CD4-positive, CD25-positive, alpha-beta regulatory T cell (primary cell): ENCODE measurements around the gene ASXL2. TPM values are rescaled to one million over a fixed set of nuclear protein-coding genes. Genes with fewer than 3 reads are reported as not detected.
A peak's percentile ranks its signal among the peaks of the same experiment; 100 is the strongest.

Experiments
- ATAC-seq, 2 donors: fragments of 150-1000 bp; cut with Tn5 transposase; one replicate each; pipeline ENCODE4 v1.10.0; 2021; ENCODE audit warnings: low read depth in 2 of 2, moderate number of reproducible peaks in 2 of 2, moderate library complexity in 1 of 2
- DNase-seq, 3 donors: peaks; one replicate each; pipeline versions ENCODE4 v3.0.0 to v3.0.0-alpha.2; 2012 to 2022; ENCODE audit warnings: mixed read lengths in 1 of 3
- H3K27ac ChIP-seq: one replicate; pipeline ENCODE4 v1.7.0; 2013; ENCODE audit warnings: mild to moderate bottlenecking, low read length; ENCODE audit not compliant: insufficient read depth, poor library complexity, severe bottlenecking
- H3K27me3 ChIP-seq: one replicate; pipeline ENCODE4 v1.7.0; 2013; ENCODE audit warnings: low read length; ENCODE audit not compliant: control insufficient read depth, insufficient read depth
- H3K36me3 ChIP-seq: one replicate; pipeline ENCODE4 v1.7.0; 2013; ENCODE audit warnings: mild to moderate bottlenecking, low read length, moderate library complexity; ENCODE audit not compliant: control insufficient read depth, insufficient read depth
- H3K4me1 ChIP-seq: 2 replicates; pipeline ENCODE4 v1.7.0; 2013; ENCODE audit warnings: mild to moderate bottlenecking, low read length; ENCODE audit not compliant: insufficient read depth, control insufficient read depth, poor library complexity, severe bottlenecking
- H3K4me3 ChIP-seq: one replicate; pipeline ENCODE4 v1.7.0; 2013; ENCODE audit warnings: low read depth, mild to moderate bottlenecking, low read length, moderate library complexity
- H3K9me3 ChIP-seq, 2 experiments: 1 replicate in 1 of 2; 2 replicates in 1 of 2; pipeline ENCODE4 v1.7.0; 2013; ENCODE audit warnings: low read length in 2 of 2, mild to moderate bottlenecking in 1 of 2, moderate library complexity in 1 of 2; ENCODE audit not compliant: control insufficient read depth in 2 of 2
- H3K27ac Mint-ChIP-seq, 3 donors: one replicate each; pipeline ENCODE4 v1.8.0; 2020 to 2022; ENCODE audit warnings: mild to moderate bottlenecking in 3 of 3, mixed read lengths in 3 of 3, moderate library complexity in 2 of 3
- H3K27me3 Mint-ChIP-seq: one replicate; pipeline ENCODE4 v1.8.0; 2022; ENCODE audit warnings: mild to moderate bottlenecking, mixed read lengths
- H3K36me3 Mint-ChIP-seq: one replicate; pipeline ENCODE4 v1.8.0; 2020; ENCODE audit warnings: mixed read lengths
- H3K4me1 Mint-ChIP-seq, 4 donors: one replicate each; pipeline ENCODE4 v1.8.0; 2020 to 2022; ENCODE audit warnings: mixed read lengths in 4 of 4, mild to moderate bottlenecking in 1 of 4
- H3K4me3 Mint-ChIP-seq, 4 donors: one replicate each; pipeline ENCODE4 v1.8.0; 2020 to 2022; ENCODE audit warnings: mild to moderate bottlenecking in 4 of 4, mixed read lengths in 4 of 4, moderate library complexity in 3 of 4
- H3K9me3 Mint-ChIP-seq, 7 donors: one replicate each; pipeline ENCODE4 v1.8.0; 2020 to 2022; ENCODE audit warnings: mixed read lengths in 7 of 7, mild to moderate bottlenecking in 3 of 7, moderate library complexity in 2 of 7
- polyA plus RNA-seq, 4 donors: library from polyadenylated mRNA; unstranded; fragments of 300-500 nt; fragmentation: Illumina TruSeq; gene quantifications; one replicate each; pipeline ENCODE4 v1.2.3, GENCODE V29; 2021
- total RNA-seq: library from RNA; stranded (reverse); gene quantifications from one replicate; pipeline ENCODE4 v1.2.3, GENCODE V29; 2022

The ASXL2 gene
- total and polyA plus RNA-seq, 5 donors from 2014 or later, result 6.8 to 48.6 (median 8.2) TPM

GRCh38 chr2:25743132-25743830 is 135.0 kb downstream of the ASXL2 start:
- peaks cover 53% of the 10 kb centered on the region for H3K36me3 ChIP-seq
- H3K9me3 Mint-ChIP-seq, result no peaks in the 10 kb centered on the region
- peaks cover 26% of the 10 kb centered on the region for H3K4me1 ChIP-seq
- ATAC-seq (peak; percentile 60 to 76), DNase-seq (peak in 2 of 3 donors; percentile 31 to 76)
- H3K27ac Mint-ChIP-seq, result peak overlapping the region; percentile 63 to 99 (median 83)
- H3K4me3 ChIP-seq, result peak overlapping the region; percentile 49
- peaks cover 44% of the 10 kb centered on the region for H3K36me3 Mint-ChIP-seq
- H3K4me1 Mint-ChIP-seq, result peaks cover 8 to 67% (median 49%) of the 10 kb centered on the region in 4 donors
- no peaks in the 10 kb centered on the region for H3K9me3 ChIP-seq
- peak overlapping the region; percentile 18 to 79 (median 58) for H3K4me3 Mint-ChIP-seq
- H3K27me3 Mint-ChIP-seq, result no peaks in the 10 kb centered on the region
- H3K27me3 ChIP-seq, result no peaks in the 10 kb centered on the region
- H3K27ac ChIP-seq, result peak overlapping the region; percentile 55

- H3K4me3 ChIP-seq, result peak overlapping the region; percentile 23
- peaks cover 26% of the 10 kb centered on the region for H3K4me1 ChIP-seq
- H3K9me3 ChIP-seq, result no peaks in the 10 kb centered on the region
- ATAC-seq (no peak), DNase-seq (no peak)
- peak overlapping the region; percentile 55 for H3K27ac ChIP-seq
- Mint-ChIP-seq H3K27ac (peak overlapping the region; percentile 63 to 99 (median 83)), H3K4me1 (peaks cover 8 to 62% (median 49%) of the 10 kb centered on the region in 4 donors), H3K4me3 (peak overlapping the region in 1 of 4 donors; percentile 79), H3K27me3 (no peaks in the 10 kb centered on the region), H3K36me3 (peaks cover 38% of the 10 kb centered on the region), H3K9me3 (no peaks in the 10 kb centered on the region)
- H3K27me3 ChIP-seq, result no peaks in the 10 kb centered on the region
- H3K36me3 ChIP-seq, result peaks cover 47% of the 10 kb centered on the region
Observed at GRCh38 chr2:25742501-25742900, 135.8 kb downstream of the ASXL2 start.

GRCh38 chr2:25740810-25741381 is 137.4 kb downstream of the ASXL2 start:
- H3K36me3 Mint-ChIP-seq, result peaks cover 35% of the 10 kb centered on the region
- H3K4me1 Mint-ChIP-seq, result peaks cover 8 to 57% (median 45%) of the 10 kb centered on the region in 4 donors
- ATAC-seq (no peak), DNase-seq (peak in 1 of 3 donors; percentile 20)
- Histone ChIP-seq H3K27ac (no peak overlapping the region), H3K4me3 (no peak overlapping the region), H3K27me3 (no peaks in the 10 kb centered on the region), H3K36me3 (peaks cover 37% of the 10 kb centered on the region), H3K4me1 (peaks cover 26% of the 10 kb centered on the region), H3K9me3 (no peaks in the 10 kb centered on the region)
- no peaks in the 10 kb centered on the region for H3K27me3 Mint-ChIP-seq
- H3K4me3 Mint-ChIP-seq, result peak overlapping the region in 1 of 4 donors; percentile 20
- no peaks in the 10 kb centered on the region for H3K9me3 Mint-ChIP-seq
- peak overlapping the region; percentile 34 to 89 (median 57) for H3K27ac Mint-ChIP-seq

- Mint-ChIP-seq H3K4me3 (no peak overlapping the region), H3K4me1 (peaks cover 11 to 38% (median 35%) of the 10 kb centered on the region in 4 donors), H3K36me3 (peaks cover 26% of the 10 kb centered on the region), H3K9me3 (no peaks in the 10 kb centered on the region), H3K27me3 (no peaks in the 10 kb centered on the region), H3K27ac (peak overlapping the region; percentile 19 to 50 (median 37))
- Histone ChIP-seq H3K36me3 (peaks cover 23% of the 10 kb centered on the region), H3K4me1 (peaks cover 16% of the 10 kb centered on the region), H3K9me3 (no peaks in the 10 kb centered on the region), H3K4me3 (no peak overlapping the region), H3K27ac (no peak overlapping the region), H3K27me3 (no peaks in the 10 kb centered on the region)
- DNase-seq, result no peak
- ATAC-seq, result no peak
Observed at GRCh38 chr2:25738383-25739343, 139.6 kb downstream of the ASXL2 start.

GRCh38 chr2:25736899-25737515 is 141.3 kb downstream of the ASXL2 start:
- DNase-seq (no peak), ATAC-seq (no peak)
- H3K36me3 Mint-ChIP-seq, result peaks cover 10% of the 10 kb centered on the region

GRCh38 chr2:25735835-25736234 is 142.5 kb downstream of the ASXL2 start:
- no peak overlapping the region for H3K4me3 Mint-ChIP-seq
- H3K36me3 Mint-ChIP-seq, result peaks cover 3% of the 10 kb centered on the region
- Histone ChIP-seq H3K27ac (no peak overlapping the region), H3K27me3 (no peaks in the 10 kb centered on the region), H3K9me3 (no peaks in the 10 kb centered on the region), H3K4me3 (no peak overlapping the region), H3K36me3 (no peaks in the 10 kb centered on the region), H3K4me1 (no peaks in the 10 kb centered on the region)
- ATAC-seq (no peak), DNase-seq (no peak)
- peak overlapping the region in 1 of 3 donors; percentile 43 for H3K27ac Mint-ChIP-seq
- H3K27me3 Mint-ChIP-seq, result no peaks in the 10 kb centered on the region
- H3K9me3 Mint-ChIP-seq, result peaks cover 0 to 4% (median 0%) of the 10 kb centered on the region in 7 donors
- peaks cover 8 to 19% (median 11%) of the 10 kb centered on the region in 4 donors for H3K4me1 Mint-ChIP-seq

More at GRCh38 chr2:25736899-25737515, 141.3 kb downstream of the ASXL2 start:
- H3K27ac ChIP-seq, result no peak overlapping the region
- Mint-ChIP-seq H3K27me3 (no peaks in the 10 kb centered on the region), H3K4me3 (no peak overlapping the region), H3K9me3 (peaks cover 0 to 4% (median 0%) of the 10 kb centered on the region in 7 donors), H3K27ac (peak overlapping the region in 1 of 3 donors; percentile 14), H3K4me1 (peaks cover 12 to 25% (median 20%) of the 10 kb centered on the region in 4 donors)
- peaks cover 7% of the 10 kb centered on the region for H3K36me3 ChIP-seq
- H3K27me3 ChIP-seq, result no peaks in the 10 kb centered on the region
- no peak overlapping the region for H3K4me3 ChIP-seq
- H3K4me1 ChIP-seq, result peaks cover under 1% of the 10 kb centered on the region
- no peaks in the 10 kb centered on the region for H3K9me3 ChIP-seq

- no peak overlapping the region for H3K4me3 Mint-ChIP-seq
- peaks cover 17% of the 10 kb centered on the region for H3K27me3 Mint-ChIP-seq
- Histone ChIP-seq H3K27ac (no peak overlapping the region), H3K27me3 (no peaks in the 10 kb centered on the region), H3K9me3 (no peaks in the 10 kb centered on the region), H3K4me1 (no peaks in the 10 kb centered on the region), H3K4me3 (no peak overlapping the region), H3K36me3 (no peaks in the 10 kb centered on the region)
- ATAC-seq (no peak), DNase-seq (no peak)
- H3K4me1 Mint-ChIP-seq, result peaks cover 2 to 16% (median 5%) of the 10 kb centered on the region in 4 donors
- peaks cover 0 to 4% (median 0%) of the 10 kb centered on the region in 7 donors for H3K9me3 Mint-ChIP-seq
- peak overlapping the region in 1 of 3 donors; percentile 77 for H3K27ac Mint-ChIP-seq
- no peaks in the 10 kb centered on the region for H3K36me3 Mint-ChIP-seq
Observed at GRCh38 chr2:25728559-25728958, 149.7 kb downstream of the ASXL2 start.
